ENCODE results near the gene EEPD1. TPM values are rescaled to one million over a fixed set of nuclear protein-coding genes. Genes with fewer than 3 reads are reported as not detected.

Gene EEPD1
- total and polyA plus RNA-seq, 12 donors, result 6.0 to 29.0 (median 9.4) TPM

GRCh38 chr7:36291387-36292316, 138.6 kb downstream of the EEPD1 start:
- peak; percentile 82 to 94 (median 88) for DNase-seq
- Histone ChIP-seq H3K4me3 (peak overlapping the region in 2 of 4 donors; percentile 11 to 46), H3K9me3 (replicated peaks in 1 of 3) (no peaks in the 10 kb centered on the region), H3K36me3 (replicated peaks in 1 of 2) (no peaks in the 10 kb centered on the region), H3K27ac (peak overlapping the region in 4 of 5 donors; percentile 84 to 94 (median 88)), H3K27me3 (no peaks in the 10 kb centered on the region), H3K4me1 (replicated peaks in 1 of 2) (peaks cover 11 to 20% of the 10 kb centered on the region in 2 donors)
- peak in 1 of 2 donors; percentile 62 for TF ChIP-seq POLR2A (IDR thresholded peaks at IDR 0.05)
- peak; percentile 96 to 99 (median 98) for TF ChIP-seq CTCF (IDR thresholded peaks at IDR 0.05)
- intact Hi-C loops (cut with DNase I), result loop anchor here (2.0 kb wide), 1 partner anchor 307 kb away; no protein-coding TSS in a partner anchor
- WGBS, 4 donors, result 14 to 20% (median 16%) methylated on average over 16 to 18 of the region's 18 CpGs

- H3K27me3 ChIP-seq, result no peaks in the 10 kb centered on the region
- H3K4me3 ChIP-seq, result no peak overlapping the region
- intact Hi-C loops (cut with DNase I), result no loop called here
- H3K36me3 ChIP-seq (replicated peaks in 1 of 2), result peaks cover 0 to 7% of the 10 kb centered on the region in 2 donors
- H3K9me3 ChIP-seq (replicated peaks in 1 of 3), result no peaks in the 10 kb centered on the region
- peaks cover 11 to 17% of the 10 kb centered on the region in 2 donors for H3K4me1 ChIP-seq (replicated peaks in 1 of 2)
- no peak for TF ChIP-seq CTCF (IDR thresholded peaks at IDR 0.05)
- no peak for TF ChIP-seq POLR2A (IDR thresholded peaks at IDR 0.05)
- H3K27ac ChIP-seq, result no peak overlapping the region
- whole genome bisulfite sequencing, 4 donors, result 84 to 91% (median 88%) methylated on average over 5 of the region's 5 CpGs
- no peak for DNase-seq
These were observed 142.0 kb downstream of the EEPD1 start for GRCh38 chr7:36295090-36295489.

GRCh38 chr7:36296284-36296683, 143.2 kb downstream of the EEPD1 start:
- H3K4me1 ChIP-seq (replicated peaks in 1 of 2), result peaks cover 11 to 19% of the 10 kb centered on the region in 2 donors
- WGBS, 4 donors, result 91 to 100% (median 93%) methylated on average over 1 of the region's 1 CpG
- no peaks in the 10 kb centered on the region for H3K9me3 ChIP-seq (replicated peaks in 1 of 3)
- no peak overlapping the region for H3K4me3 ChIP-seq
- no peak for DNase-seq
- no peak overlapping the region for H3K27ac ChIP-seq
- H3K36me3 ChIP-seq (replicated peaks in 1 of 2), result peaks cover 0 to 7% of the 10 kb centered on the region in 2 donors
- H3K27me3 ChIP-seq, result no peaks in the 10 kb centered on the region
- intact Hi-C loops (cut with DNase I), result no loop called here
- no peak for TF ChIP-seq POLR2A (IDR thresholded peaks at IDR 0.05)
- no peak for TF ChIP-seq CTCF (IDR thresholded peaks at IDR 0.05)

GRCh38 chr7:36297364-36298009, 144.4 kb downstream of the EEPD1 start:
- no peak overlapping the region for H3K4me3 ChIP-seq
- H3K27ac ChIP-seq, result no peak overlapping the region
- no peak for DNase-seq
- H3K27me3 ChIP-seq, result no peaks in the 10 kb centered on the region
- peaks cover 1 to 10% of the 10 kb centered on the region in 2 donors for H3K4me1 ChIP-seq (replicated peaks in 1 of 2)
- WGBS, 4 donors, result 91 to 95% (median 94%) methylated on average over 7 of the region's 7 CpGs
- no peak for TF ChIP-seq CTCF (IDR thresholded peaks at IDR 0.05)
- no peak for TF ChIP-seq POLR2A (IDR thresholded peaks at IDR 0.05)
- no peaks in the 10 kb centered on the region for H3K9me3 ChIP-seq (replicated peaks in 1 of 3)
- H3K36me3 ChIP-seq (replicated peaks in 1 of 2), result peaks cover 0 to 7% of the 10 kb centered on the region in 2 donors
- intact Hi-C loops (cut with DNase I), result no loop called here
